ENCODE measurements around the gene GRIP1. TPM values are rescaled to one million over a fixed set of nuclear protein-coding genes. Genes with fewer than 3 reads are reported as not detected.

Gene GRIP1
- total and polyA plus RNA-seq, 2 donors (not counting 1 experiment from before 2014, with no cell fraction given), result 0.12 TPM; not detected in 1

GRCh38 chr12:66428261-66428660 lies 250.6 kb downstream of the GRIP1 start:
- TF ChIP-seq EZH2 (IDR thresholded peaks at IDR 0.05; ENCODE audit: low read length, missing control alignments) (no peak), CTCF (conservative IDR thresholded peaks at IDR 0.05 in 1 of 2, IDR thresholded peaks at IDR 0.05 in 1 of 2; ENCODE audit: low read depth in 1 of 2, low read length in 2 of 2) (no peak)
- Histone ChIP-seq H4K20me1 (ENCODE audit: control insufficient read depth, extremely low read depth, insufficient read depth, low read length) (no peaks in the 10 kb centered on the region), H3K4me1 (ENCODE audit: control insufficient read depth, extremely low read depth, insufficient read depth, low read length) (no peaks in the 10 kb centered on the region), H2AFZ (ENCODE audit: low read length) (no peak overlapping the region), H3K27ac (ENCODE audit: insufficient read depth, low read length) (no peak overlapping the region), H3K27me3 (ENCODE audit: control insufficient read depth, insufficient read depth, low read length) (no peaks in the 10 kb centered on the region), H3K4me2 (ENCODE audit: extremely low read depth, insufficient read depth, low read length) (no peak overlapping the region), H3K4me3 (replicated peaks in 1 of 4; ENCODE audit: control extremely low read depth in 1 of 4, insufficient read depth in 1 of 4, low read depth in 3 of 4, low read length in 4 of 4) (no peak overlapping the region), H3K9ac (ENCODE audit: insufficient read depth, low read length) (no peak overlapping the region), H3K79me2 (ENCODE audit: control insufficient read depth, insufficient read depth, low read length) (no peaks in the 10 kb centered on the region), H3K36me3 (ENCODE audit: control insufficient read depth, insufficient read depth, low read length) (no peaks in the 10 kb centered on the region), H3K9me3 (ENCODE audit: control insufficient read depth, insufficient read depth, low read depth, low read length) (no peaks in the 10 kb centered on the region)
- no peak for DNase-seq (ENCODE audit: low read depth in 2 of 2)

- Histone ChIP-seq H3K4me2 (ENCODE audit: extremely low read depth, insufficient read depth, low read length) (no peak overlapping the region), H4K20me1 (ENCODE audit: control insufficient read depth, extremely low read depth, insufficient read depth, low read length) (no peaks in the 10 kb centered on the region), H3K27ac (ENCODE audit: insufficient read depth, low read length) (no peak overlapping the region), H2AFZ (ENCODE audit: low read length) (no peak overlapping the region), H3K4me3 (replicated peaks in 1 of 4; ENCODE audit: control extremely low read depth in 1 of 4, insufficient read depth in 1 of 4, low read depth in 3 of 4, low read length in 4 of 4) (no peak overlapping the region), H3K27me3 (ENCODE audit: control insufficient read depth, insufficient read depth, low read length) (no peaks in the 10 kb centered on the region), H3K9ac (ENCODE audit: insufficient read depth, low read length) (no peak overlapping the region), H3K36me3 (ENCODE audit: control insufficient read depth, insufficient read depth, low read length) (no peaks in the 10 kb centered on the region), H3K4me1 (ENCODE audit: control insufficient read depth, extremely low read depth, insufficient read depth, low read length) (no peaks in the 10 kb centered on the region), H3K79me2 (ENCODE audit: control insufficient read depth, insufficient read depth, low read length) (no peaks in the 10 kb centered on the region), H3K9me3 (ENCODE audit: control insufficient read depth, insufficient read depth, low read depth, low read length) (no peaks in the 10 kb centered on the region)
- TF ChIP-seq CTCF (conservative IDR thresholded peaks at IDR 0.05 in 1 of 2, IDR thresholded peaks at IDR 0.05 in 1 of 2; ENCODE audit: low read depth in 1 of 2, low read length in 2 of 2) (no peak), EZH2 (IDR thresholded peaks at IDR 0.05; ENCODE audit: low read length, missing control alignments) (no peak)
- DNase-seq (ENCODE audit: low read depth in 2 of 2), result no peak
Observed at GRCh38 chr12:66426696-66427095, 252.2 kb downstream of the GRIP1 start.

- H4K20me1 ChIP-seq (ENCODE audit: control insufficient read depth, extremely low read depth, insufficient read depth, low read length), result no peaks in the 10 kb centered on the region
- H3K79me2 ChIP-seq (ENCODE audit: control insufficient read depth, insufficient read depth, low read length), result no peaks in the 10 kb centered on the region
- no peaks in the 10 kb centered on the region for H3K9me3 ChIP-seq (ENCODE audit: control insufficient read depth, insufficient read depth, low read depth, low read length)
- H3K27me3 ChIP-seq (ENCODE audit: control insufficient read depth, insufficient read depth, low read length), result no peaks in the 10 kb centered on the region
- no peak overlapping the region for H3K27ac ChIP-seq (ENCODE audit: insufficient read depth, low read length)
- no peak for TF ChIP-seq CTCF (conservative IDR thresholded peaks at IDR 0.05 in 1 of 2, IDR thresholded peaks at IDR 0.05 in 1 of 2; ENCODE audit: low read depth in 1 of 2, low read length in 2 of 2)
- TF ChIP-seq EZH2 (IDR thresholded peaks at IDR 0.05; ENCODE audit: low read length, missing control alignments), result no peak
- no peak overlapping the region for H2AFZ ChIP-seq (ENCODE audit: low read length)
- no peak overlapping the region for H3K4me3 ChIP-seq (replicated peaks in 1 of 4; ENCODE audit: control extremely low read depth in 1 of 4, insufficient read depth in 1 of 4, low read depth in 3 of 4, low read length in 4 of 4)
- H3K4me2 ChIP-seq (ENCODE audit: extremely low read depth, insufficient read depth, low read length), result no peak overlapping the region
- H3K9ac ChIP-seq (ENCODE audit: insufficient read depth, low read length), result no peak overlapping the region
- no peak for DNase-seq (ENCODE audit: low read depth in 2 of 2)
- no peaks in the 10 kb centered on the region for H3K36me3 ChIP-seq (ENCODE audit: control insufficient read depth, insufficient read depth, low read length)
- no peaks in the 10 kb centered on the region for H3K4me1 ChIP-seq (ENCODE audit: control insufficient read depth, extremely low read depth, insufficient read depth, low read length)
Observed at GRCh38 chr12:66423266-66423665, 255.6 kb downstream of the GRIP1 start.
